Erythroblast (primary cell): ENCODE data around the gene HTR7.

Source experiments
- GATA1 ChIP-seq: IDR thresholded peaks from 2 replicates; pipeline ENCODE4 v1.6.1; 2011; ENCODE audit warnings: low read depth, mild to moderate bottlenecking, control low read depth, low read length, moderate library complexity
- POLR2A ChIP-seq: IDR thresholded peaks from 2 replicates; pipeline ENCODE4 v1.6.1; 2011; ENCODE audit warnings: mild to moderate bottlenecking, low read length

DNA sequence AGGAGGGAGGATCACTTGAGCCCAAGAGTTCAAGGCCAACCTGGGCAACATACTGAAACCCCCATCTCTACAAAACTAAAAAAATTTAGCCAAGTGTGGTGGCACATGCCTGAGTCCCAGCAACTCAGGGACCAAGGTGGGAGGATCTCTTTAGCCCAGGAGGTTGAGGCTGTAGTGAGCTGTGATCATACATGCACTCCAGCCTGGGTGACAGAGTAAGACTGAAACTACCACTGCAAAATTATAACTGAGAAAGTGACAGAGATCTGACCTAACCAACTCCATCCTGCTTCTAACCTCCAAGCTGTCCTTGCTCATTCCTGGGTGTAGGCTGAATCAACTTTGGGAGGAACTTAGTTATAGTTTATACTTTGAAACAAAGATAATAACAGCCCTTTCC, 59.4 kb downstream of the HTR7 start:
- TF ChIP-seq POLR2A (no peak), GATA1 (no peak)
